CD4-positive, CD25-positive, alpha-beta regulatory T cell (primary cell): Measurements from ENCODE around the gene BEST3. TPM values are rescaled to one million over a fixed set of nuclear protein-coding genes. Genes with fewer than 3 reads are reported as not detected.

ENCODE experiments used
- ATAC-seq, 2 donors: fragments of 150-1000 bp; cut with Tn5 transposase; one replicate each; pipeline ENCODE4 v1.10.0; 2021; ENCODE audit warnings: low read depth in 2 of 2, moderate number of reproducible peaks in 2 of 2, moderate library complexity in 1 of 2
- DNase-seq, 3 donors: peaks; one replicate each; pipeline versions ENCODE4 v3.0.0 to v3.0.0-alpha.2; 2012 to 2022; ENCODE audit warnings: mixed read lengths in 1 of 3
- H3K27ac ChIP-seq: one replicate; pipeline ENCODE4 v1.7.0; 2013; ENCODE audit warnings: mild to moderate bottlenecking, low read length; ENCODE audit not compliant: insufficient read depth, poor library complexity, severe bottlenecking
- H3K27me3 ChIP-seq: one replicate; pipeline ENCODE4 v1.7.0; 2013; ENCODE audit warnings: low read length; ENCODE audit not compliant: control insufficient read depth, insufficient read depth
- H3K36me3 ChIP-seq: one replicate; pipeline ENCODE4 v1.7.0; 2013; ENCODE audit warnings: mild to moderate bottlenecking, low read length, moderate library complexity; ENCODE audit not compliant: control insufficient read depth, insufficient read depth
- H3K4me1 ChIP-seq: 2 replicates; pipeline ENCODE4 v1.7.0; 2013; ENCODE audit warnings: mild to moderate bottlenecking, low read length; ENCODE audit not compliant: insufficient read depth, control insufficient read depth, poor library complexity, severe bottlenecking
- H3K4me3 ChIP-seq: one replicate; pipeline ENCODE4 v1.7.0; 2013; ENCODE audit warnings: low read depth, mild to moderate bottlenecking, low read length, moderate library complexity
- H3K9me3 ChIP-seq, 2 experiments: 1 replicate in 1 of 2; 2 replicates in 1 of 2; pipeline ENCODE4 v1.7.0; 2013; ENCODE audit warnings: low read length in 2 of 2, mild to moderate bottlenecking in 1 of 2, moderate library complexity in 1 of 2; ENCODE audit not compliant: control insufficient read depth in 2 of 2
- H3K27ac Mint-ChIP-seq, 3 donors: one replicate each; pipeline ENCODE4 v1.8.0; 2020 to 2022; ENCODE audit warnings: mild to moderate bottlenecking in 3 of 3, mixed read lengths in 3 of 3, moderate library complexity in 2 of 3
- H3K27me3 Mint-ChIP-seq: one replicate; pipeline ENCODE4 v1.8.0; 2022; ENCODE audit warnings: mild to moderate bottlenecking, mixed read lengths
- H3K36me3 Mint-ChIP-seq: one replicate; pipeline ENCODE4 v1.8.0; 2020; ENCODE audit warnings: mixed read lengths
- H3K4me1 Mint-ChIP-seq, 4 donors: one replicate each; pipeline ENCODE4 v1.8.0; 2020 to 2022; ENCODE audit warnings: mixed read lengths in 4 of 4, mild to moderate bottlenecking in 1 of 4
- H3K4me3 Mint-ChIP-seq, 4 donors: one replicate each; pipeline ENCODE4 v1.8.0; 2020 to 2022; ENCODE audit warnings: mild to moderate bottlenecking in 4 of 4, mixed read lengths in 4 of 4, moderate library complexity in 3 of 4
- H3K9me3 Mint-ChIP-seq, 7 donors: one replicate each; pipeline ENCODE4 v1.8.0; 2020 to 2022; ENCODE audit warnings: mixed read lengths in 7 of 7, mild to moderate bottlenecking in 3 of 7, moderate library complexity in 2 of 7
- polyA plus RNA-seq, 4 donors: library from polyadenylated mRNA; unstranded; fragments of 300-500 nt; fragmentation: Illumina TruSeq; gene quantifications; one replicate each; pipeline ENCODE4 v1.2.3, GENCODE V29; 2021
- total RNA-seq: library from RNA; stranded (reverse); gene quantifications from one replicate; pipeline ENCODE4 v1.2.3, GENCODE V29; 2022

BEST3 gene
- total and polyA plus RNA-seq, 5 donors from 2014 or later: not detected

GRCh38 chr12:69720750-69721149 is 21.6 kb upstream of the BEST3 start:
- Mint-ChIP-seq H3K27me3 (peaks cover 49% of the 10 kb centered on the region), H3K36me3 (no peaks in the 10 kb centered on the region), H3K4me1 (no peaks in the 10 kb centered on the region), H3K27ac (no peak overlapping the region), H3K9me3 (peaks cover 0 to 3% (median 0%) of the 10 kb centered on the region in 7 donors), H3K4me3 (no peak overlapping the region)
- H3K27me3 ChIP-seq: peaks cover 18% of the 10 kb centered on the region
- H3K27ac ChIP-seq: no peak overlapping the region
- H3K36me3 ChIP-seq: no peaks in the 10 kb centered on the region
- DNase-seq: no peak
- no peaks in the 10 kb centered on the region for H3K9me3 ChIP-seq
- H3K4me1 ChIP-seq: no peaks in the 10 kb centered on the region
- no peak overlapping the region for H3K4me3 ChIP-seq
- ATAC-seq: no peak

- Mint-ChIP-seq H3K9me3 (no peaks in the 10 kb centered on the region), H3K36me3 (no peaks in the 10 kb centered on the region), H3K27ac (no peak overlapping the region), H3K4me1 (no peaks in the 10 kb centered on the region), H3K4me3 (no peak overlapping the region), H3K27me3 (peaks cover 41% of the 10 kb centered on the region)
- ATAC-seq (no peak), DNase-seq (no peak)
- H3K4me3 ChIP-seq: no peak overlapping the region
- H3K9me3 ChIP-seq: no peaks in the 10 kb centered on the region
- peaks cover 17% of the 10 kb centered on the region for H3K27me3 ChIP-seq
- no peaks in the 10 kb centered on the region for H3K4me1 ChIP-seq
- no peak overlapping the region for H3K27ac ChIP-seq
- no peaks in the 10 kb centered on the region for H3K36me3 ChIP-seq
Observed at GRCh38 chr12:69719336-69720316, 20.5 kb upstream of the BEST3 start.

GRCh38 chr12:69714542-69714941 is 15.4 kb upstream of the BEST3 start:
- no peak for ATAC-seq
- peaks cover 13% of the 10 kb centered on the region for H3K27me3 Mint-ChIP-seq

GRCh38 chr12:69712826-69713225 is 13.7 kb upstream of the BEST3 start:
- Histone ChIP-seq H3K4me3 (no peak overlapping the region), H3K4me1 (no peaks in the 10 kb centered on the region), H3K27ac (no peak overlapping the region), H3K36me3 (no peaks in the 10 kb centered on the region), H3K27me3 (peaks cover 9% of the 10 kb centered on the region), H3K9me3 (no peaks in the 10 kb centered on the region)
- DNase-seq (no peak), ATAC-seq (no peak)
- H3K4me1 Mint-ChIP-seq: no peaks in the 10 kb centered on the region
- H3K27me3 Mint-ChIP-seq: peaks cover 12% of the 10 kb centered on the region
- no peaks in the 10 kb centered on the region for H3K36me3 Mint-ChIP-seq
- no peak overlapping the region for H3K27ac Mint-ChIP-seq
- peaks cover 0 to 2% (median 0%) of the 10 kb centered on the region in 7 donors for H3K9me3 Mint-ChIP-seq
- H3K4me3 Mint-ChIP-seq: no peak overlapping the region

More at GRCh38 chr12:69714542-69714941, 15.4 kb upstream of the BEST3 start:
- H3K4me1 Mint-ChIP-seq: no peaks in the 10 kb centered on the region
- no peak overlapping the region for H3K4me3 Mint-ChIP-seq
- DNase-seq: no peak
- H3K27me3 ChIP-seq: peaks cover 9% of the 10 kb centered on the region
- H3K36me3 ChIP-seq: no peaks in the 10 kb centered on the region
- H3K9me3 Mint-ChIP-seq: no peaks in the 10 kb centered on the region
- no peaks in the 10 kb centered on the region for H3K36me3 Mint-ChIP-seq
- H3K27ac ChIP-seq: no peak overlapping the region
- no peaks in the 10 kb centered on the region for H3K4me1 ChIP-seq
- no peak overlapping the region for H3K27ac Mint-ChIP-seq
- no peak overlapping the region for H3K4me3 ChIP-seq
- H3K9me3 ChIP-seq: no peaks in the 10 kb centered on the region

- H3K4me1 Mint-ChIP-seq: no peaks in the 10 kb centered on the region
- no peak overlapping the region for H3K27ac Mint-ChIP-seq
- ATAC-seq: no peak
- Histone ChIP-seq H3K4me3 (no peak overlapping the region), H3K36me3 (no peaks in the 10 kb centered on the region), H3K27me3 (peaks cover 9% of the 10 kb centered on the region), H3K9me3 (no peaks in the 10 kb centered on the region), H3K27ac (no peak overlapping the region), H3K4me1 (no peaks in the 10 kb centered on the region)
- DNase-seq: no peak
- peaks cover 0 to 2% (median 0%) of the 10 kb centered on the region in 7 donors for H3K9me3 Mint-ChIP-seq
- no peak overlapping the region for H3K4me3 Mint-ChIP-seq
- H3K36me3 Mint-ChIP-seq: no peaks in the 10 kb centered on the region
- H3K27me3 Mint-ChIP-seq: peaks cover 16% of the 10 kb centered on the region
Observed at GRCh38 chr12:69708649-69709048, 9.5 kb upstream of the BEST3 start.

- Mint-ChIP-seq H3K27ac (no peak overlapping the region), H3K4me3 (no peak overlapping the region), H3K4me1 (no peaks in the 10 kb centered on the region), H3K36me3 (no peaks in the 10 kb centered on the region), H3K9me3 (peaks cover 0 to 2% (median 0%) of the 10 kb centered on the region in 7 donors), H3K27me3 (peaks cover 16% of the 10 kb centered on the region)
- Histone ChIP-seq H3K4me3 (no peak overlapping the region), H3K27me3 (peaks cover 9% of the 10 kb centered on the region), H3K36me3 (no peaks in the 10 kb centered on the region), H3K9me3 (no peaks in the 10 kb centered on the region), H3K27ac (no peak overlapping the region), H3K4me1 (no peaks in the 10 kb centered on the region)
- ATAC-seq: no peak
- DNase-seq: no peak
Observed at GRCh38 chr12:69704357-69704756, 5.3 kb upstream of the BEST3 start.

- no peaks in the 10 kb centered on the region for H3K4me1 Mint-ChIP-seq
- no peaks in the 10 kb centered on the region for H3K4me1 ChIP-seq
Observed at GRCh38 chr12:69703146-69703642, 4.1 kb upstream of the BEST3 start.

More at GRCh38 chr12:69703146-69703642, 4.1 kb upstream of the BEST3 start:
- DNase-seq (no peak), ATAC-seq (no peak)
- Mint-ChIP-seq H3K27me3 (peaks cover 12% of the 10 kb centered on the region), H3K4me3 (no peak overlapping the region), H3K27ac (no peak overlapping the region), H3K36me3 (no peaks in the 10 kb centered on the region), H3K9me3 (peaks cover 0 to 2% (median 0%) of the 10 kb centered on the region in 7 donors)
- H3K4me3 ChIP-seq: no peak overlapping the region
- no peaks in the 10 kb centered on the region for H3K9me3 ChIP-seq
- H3K27me3 ChIP-seq: peaks cover 9% of the 10 kb centered on the region
- H3K36me3 ChIP-seq: no peaks in the 10 kb centered on the region
- no peak overlapping the region for H3K27ac ChIP-seq
